Effector memory CD8-positive, alpha-beta T cell (primary cell): ENCODE data around the gene COMMD10.

ENCODE experiments used
- ATAC-seq: fragments of 150-1000 bp; cut with Tn5 transposase; replicated peaks from 2 replicates; pipeline ENCODE4 v1.10.0; 2021; ENCODE audit warnings: mild to moderate bottlenecking, moderate library complexity
- DNase-seq, 3 experiments: peaks; one replicate each; pipeline ENCODE4 v3.0.0; 2021
- H3K27ac Mint-ChIP-seq, 2 donors: one replicate each; pipeline ENCODE4 v1.8.0; 2022; ENCODE audit warnings: mild to moderate bottlenecking in 2 of 2, mixed read lengths in 2 of 2, moderate library complexity in 2 of 2
- H3K27me3 Mint-ChIP-seq, 2 donors: one replicate each; pipeline ENCODE4 v1.8.0; 2022; ENCODE audit warnings: mixed read lengths in 2 of 2
- H3K36me3 Mint-ChIP-seq: one replicate; pipeline ENCODE4 v1.8.0; 2022; ENCODE audit warnings: mild to moderate bottlenecking, moderate library complexity, mixed read lengths; ENCODE audit not compliant: insufficient read depth
- H3K4me1 Mint-ChIP-seq, 2 donors: one replicate each; pipeline ENCODE4 v1.8.0; 2022; ENCODE audit warnings: low read depth in 2 of 2, mixed read lengths in 2 of 2
- H3K4me3 Mint-ChIP-seq, 2 donors: one replicate each; pipeline ENCODE4 v1.8.0; 2022; ENCODE audit warnings: mild to moderate bottlenecking in 2 of 2, mixed read lengths in 2 of 2, moderate library complexity in 2 of 2
- H3K9me3 Mint-ChIP-seq, 2 donors: one replicate each; pipeline ENCODE4 v1.8.0; 2022; ENCODE audit warnings: mixed read lengths in 2 of 2
- total RNA-seq, 9 experiments: gene quantifications; one replicate each; lab custom pipeline; 2026; lab: John Stamatoyannopoulos, UW

Gene COMMD10
- total RNA-seq: 13.1 to 29.3 (median 19.6) reads per million in 9 experiments

GRCh38 chr5:116084871-116085715, at the start of gene COMMD10:
Gene COMMD10, plus strand, starts transcription at chr5:116085025.
- peak; percentile 94 for ATAC-seq
- Mint-ChIP-seq H3K27ac (peak within 1 kb of the TSS; percentile 94 to 95), H3K4me3 (peak within 1 kb of the TSS; percentile 86 to 89), H3K4me1 (peaks cover 25 to 29% of the 10 kb centered on the region in 2 donors), H3K27me3 (no peaks in the 10 kb centered on the region), H3K36me3 (peaks cover 17% of the 10 kb centered on the region), H3K9me3 (no peaks in the 10 kb centered on the region)
- peak; percentile 76 to 79 (median 77) for DNase-seq

- Mint-ChIP-seq H3K9me3 (no peaks in the 10 kb centered on the region), H3K4me1 (peaks cover 7 to 27% of the 10 kb centered on the region in 2 donors), H3K4me3 (no peak overlapping the region), H3K27ac (no peak overlapping the region), H3K27me3 (peaks cover 18 to 24% of the 10 kb centered on the region in 2 donors), H3K36me3 (peaks cover 3% of the 10 kb centered on the region)
- ATAC-seq (no peak), DNase-seq (no peak)
These were observed 49.7 kb upstream of the COMMD10 start for GRCh38 chr5:116035123-116035522.

GRCh38 chr5:116037236-116037822, 47.5 kb upstream of the COMMD10 start:
- peak overlapping the region in 1 of 2 donors; percentile 26 for H3K4me3 Mint-ChIP-seq
- ATAC-seq (no peak), DNase-seq (no peak)
- peak overlapping the region; percentile 0 to 26 for H3K27ac Mint-ChIP-seq
- peaks cover 7 to 26% of the 10 kb centered on the region in 2 donors for H3K4me1 Mint-ChIP-seq
- peaks cover 3% of the 10 kb centered on the region for H3K36me3 Mint-ChIP-seq
- H3K27me3 Mint-ChIP-seq: peaks cover 18 to 36% of the 10 kb centered on the region in 2 donors
- no peaks in the 10 kb centered on the region for H3K9me3 Mint-ChIP-seq

- Mint-ChIP-seq H3K27me3 (peaks cover 18 to 35% of the 10 kb centered on the region in 2 donors), H3K27ac (peak overlapping the region in 1 of 2 donors; percentile 79), H3K4me3 (peak overlapping the region in 1 of 2 donors; percentile 49), H3K4me1 (peaks cover 7 to 22% of the 10 kb centered on the region in 2 donors), H3K9me3 (no peaks in the 10 kb centered on the region), H3K36me3 (peaks cover 3% of the 10 kb centered on the region)
- DNase-seq: peak; percentile 21 to 30 (median 30)
- ATAC-seq: peak; percentile 88
These were observed 46.0 kb upstream of the COMMD10 start for GRCh38 chr5:116038817-116039216.

- ATAC-seq: no peak
- H3K4me3 Mint-ChIP-seq: no peak overlapping the region
- no peaks in the 10 kb centered on the region for H3K9me3 Mint-ChIP-seq
- H3K4me1 Mint-ChIP-seq: peaks cover 7 to 15% of the 10 kb centered on the region in 2 donors
- no peak for DNase-seq
- peaks cover 0 to 20% of the 10 kb centered on the region in 2 donors for H3K27me3 Mint-ChIP-seq
- no peak overlapping the region for H3K27ac Mint-ChIP-seq
- H3K36me3 Mint-ChIP-seq: peaks cover 3% of the 10 kb centered on the region
These were observed 42.5 kb upstream of the COMMD10 start for GRCh38 chr5:116042375-116042774.

- Mint-ChIP-seq H3K36me3 (no peaks in the 10 kb centered on the region), H3K27ac (no peak overlapping the region), H3K9me3 (no peaks in the 10 kb centered on the region)
These were observed 40.8 kb upstream of the COMMD10 start for GRCh38 chr5:116044073-116044472.

GRCh38 chr5:116045821-116046220, 39.0 kb upstream of the COMMD10 start:
- H3K27ac Mint-ChIP-seq: no peak overlapping the region
- H3K4me1 Mint-ChIP-seq: no peaks in the 10 kb centered on the region
- no peak overlapping the region for H3K4me3 Mint-ChIP-seq
- peaks cover 0 to 23% of the 10 kb centered on the region in 2 donors for H3K27me3 Mint-ChIP-seq
- H3K9me3 Mint-ChIP-seq: no peaks in the 10 kb centered on the region
- H3K36me3 Mint-ChIP-seq: no peaks in the 10 kb centered on the region
- ATAC-seq (no peak), DNase-seq (no peak)

More at GRCh38 chr5:116044073-116044472, 40.8 kb upstream of the COMMD10 start:
- Mint-ChIP-seq H3K27me3 (peaks cover 0 to 19% of the 10 kb centered on the region in 2 donors), H3K4me1 (peaks cover 0 to 4% of the 10 kb centered on the region in 2 donors), H3K4me3 (no peak overlapping the region)
- ATAC-seq: no peak
- DNase-seq: no peak

- Mint-ChIP-seq H3K27me3 (peaks cover 0 to 26% of the 10 kb centered on the region in 2 donors), H3K4me3 (no peak overlapping the region), H3K4me1 (no peaks in the 10 kb centered on the region), H3K36me3 (no peaks in the 10 kb centered on the region), H3K9me3 (no peaks in the 10 kb centered on the region), H3K27ac (no peak overlapping the region)
- ATAC-seq (peak; percentile 40), DNase-seq (no peak)
These were observed 38.6 kb upstream of the COMMD10 start for GRCh38 chr5:116046261-116046660.

GRCh38 chr5:116046823-116047222, 38.0 kb upstream of the COMMD10 start:
- Mint-ChIP-seq H3K27ac (no peak overlapping the region), H3K27me3 (peaks cover 0 to 21% of the 10 kb centered on the region in 2 donors), H3K4me1 (no peaks in the 10 kb centered on the region), H3K9me3 (no peaks in the 10 kb centered on the region), H3K4me3 (no peak overlapping the region), H3K36me3 (no peaks in the 10 kb centered on the region)
- DNase-seq (no peak), ATAC-seq (no peak)

GRCh38 chr5:116058346-116058936, 26.4 kb upstream of the COMMD10 start:
- peaks cover 20 to 21% of the 10 kb centered on the region in 2 donors for H3K27me3 Mint-ChIP-seq
- H3K36me3 Mint-ChIP-seq: no peaks in the 10 kb centered on the region
- no peak overlapping the region for H3K4me3 Mint-ChIP-seq
- no peak for DNase-seq
- no peak overlapping the region for H3K27ac Mint-ChIP-seq
- ATAC-seq: no peak
- no peaks in the 10 kb centered on the region for H3K4me1 Mint-ChIP-seq
- H3K9me3 Mint-ChIP-seq: no peaks in the 10 kb centered on the region

- H3K4me1 Mint-ChIP-seq: no peaks in the 10 kb centered on the region
- H3K27me3 Mint-ChIP-seq: peaks cover 28 to 36% of the 10 kb centered on the region in 2 donors
- no peaks in the 10 kb centered on the region for H3K9me3 Mint-ChIP-seq
- DNase-seq (no peak), ATAC-seq (no peak)
- H3K4me3 Mint-ChIP-seq: no peak overlapping the region
- peaks cover 5% of the 10 kb centered on the region for H3K36me3 Mint-ChIP-seq
- no peak overlapping the region for H3K27ac Mint-ChIP-seq
These were observed 22.5 kb upstream of the COMMD10 start for GRCh38 chr5:116062352-116062751.

GRCh38 chr5:116063950-116064349, 20.9 kb upstream of the COMMD10 start:
- Mint-ChIP-seq H3K27me3 (peaks cover 17 to 28% of the 10 kb centered on the region in 2 donors), H3K27ac (no peak overlapping the region), H3K36me3 (peaks cover 5% of the 10 kb centered on the region), H3K9me3 (no peaks in the 10 kb centered on the region), H3K4me1 (no peaks in the 10 kb centered on the region), H3K4me3 (no peak overlapping the region)
- no peak for ATAC-seq
- no peak for DNase-seq

GRCh38 chr5:116068028-116068632, 16.7 kb upstream of the COMMD10 start:
- H3K4me3 Mint-ChIP-seq: no peak overlapping the region
- H3K27ac Mint-ChIP-seq: no peak overlapping the region
- no peaks in the 10 kb centered on the region for H3K9me3 Mint-ChIP-seq
- ATAC-seq (peak; percentile 49), DNase-seq (peak; percentile 36 to 49 (median 40))
- H3K4me1 Mint-ChIP-seq: no peaks in the 10 kb centered on the region
- peaks cover 15 to 26% of the 10 kb centered on the region in 2 donors for H3K27me3 Mint-ChIP-seq
- H3K36me3 Mint-ChIP-seq: peaks cover 5% of the 10 kb centered on the region
